H9 (cell line): ENCODE results near the gene AGPAT1. TPM values are rescaled to one million over a fixed set of nuclear protein-coding genes. Genes with fewer than 3 reads are reported as not detected.
A peak's percentile ranks its signal among the peaks of the same experiment; 100 is the strongest.
"Not testable (repeated sequence)": the region's sequence is repeated elsewhere in the genome, so short reads cannot be mapped to it uniquely, and the experiment has no call there.

Experiments
- DNase-seq: peaks from one replicate; pipeline ENCODE4 v3.0.0-alpha.2; 2017
- H2AFZ ChIP-seq: one replicate; pipeline ENCODE4 v1.6.1; 2013; ENCODE audit warnings: mild to moderate bottlenecking, low read length, control low read depth, moderate library complexity
- H2AK5ac ChIP-seq: 2 replicates; pipeline ENCODE4 v1.6.1; 2013; ENCODE audit warnings: low read length, control low read depth, mixed read lengths; ENCODE audit not compliant: insufficient read length
- H2BK120ac ChIP-seq: one replicate; pipeline ENCODE4 v1.6.1; 2013; ENCODE audit warnings: low read depth, mild to moderate bottlenecking, low read length, control low read depth, inconsistent platforms; ENCODE audit not compliant: poor library complexity, severe bottlenecking
- H2BK12ac ChIP-seq: 2 replicates; pipeline ENCODE4 v1.6.1; 2013; ENCODE audit warnings: low read length, control low read depth, mixed read lengths, low read depth; ENCODE audit not compliant: insufficient read length
- H2BK15ac ChIP-seq: 2 replicates; pipeline ENCODE4 v1.6.1; 2013; ENCODE audit warnings: low read depth, low read length, control low read depth
- H2BK20ac ChIP-seq: one replicate; pipeline ENCODE4 v1.6.1; 2013; ENCODE audit warnings: low read depth, mild to moderate bottlenecking, low read length, control low read depth, inconsistent platforms; ENCODE audit not compliant: poor library complexity, severe bottlenecking
- H2BK5ac ChIP-seq: 2 replicates; pipeline ENCODE4 v1.6.1; 2013; ENCODE audit warnings: low read length, control low read depth, mixed read lengths; ENCODE audit not compliant: insufficient read length
- H3K14ac ChIP-seq: 2 replicates; pipeline ENCODE4 v1.6.1; 2013; ENCODE audit warnings: low read length, control low read depth; ENCODE audit not compliant: insufficient read depth
- H3K18ac ChIP-seq: 2 replicates; pipeline ENCODE4 v1.6.1; 2013; ENCODE audit warnings: low read depth, mild to moderate bottlenecking, mixed read lengths, low read length, control low read depth; ENCODE audit not compliant: insufficient read length
- H3K23ac ChIP-seq: 2 replicates; pipeline ENCODE4 v1.6.1; 2013; ENCODE audit warnings: low read length, control low read depth, mixed read lengths, low read depth; ENCODE audit not compliant: insufficient read length
- H3K23me2 ChIP-seq: 2 replicates; pipeline ENCODE4 v1.6.1; 2013; ENCODE audit warnings: low read depth, mild to moderate bottlenecking, mixed read lengths, low read length, control low read depth; ENCODE audit not compliant: insufficient read length, poor library complexity, severe bottlenecking
- H3K27ac ChIP-seq: 2 replicates; pipeline ENCODE4 v1.5.1; 2013; ENCODE audit warnings: low read length, control low read depth, mixed read lengths, low read depth; ENCODE audit not compliant: insufficient read length
- H3K27me3 ChIP-seq: 2 replicates; pipeline ENCODE4 v1.6.1; 2013; ENCODE audit warnings: low read length, control low read depth, inconsistent platforms; ENCODE audit not compliant: insufficient read depth
- H3K4ac ChIP-seq: 2 replicates; pipeline ENCODE4 v1.6.1; 2013; ENCODE audit warnings: low read depth, mild to moderate bottlenecking, control low read depth, inconsistent platforms, low read length, moderate library complexity
- H3K4me1 ChIP-seq: 2 replicates; pipeline ENCODE4 v1.6.1; 2013; ENCODE audit warnings: low read length, control low read depth, inconsistent platforms; ENCODE audit not compliant: insufficient read depth
- H3K4me2 ChIP-seq: 2 replicates; pipeline ENCODE4 v1.6.1; 2013; ENCODE audit warnings: low read length, control low read depth, mixed read lengths; ENCODE audit not compliant: insufficient read length, insufficient read depth
- H3K56ac ChIP-seq: 2 replicates; pipeline ENCODE4 v1.6.1; 2013; ENCODE audit warnings: low read depth, mild to moderate bottlenecking, mixed read lengths, low read length, control low read depth; ENCODE audit not compliant: insufficient read length
- H3K79me1 ChIP-seq: 2 replicates; pipeline ENCODE4 v1.6.1; 2013; ENCODE audit warnings: low read depth, mild to moderate bottlenecking, moderate library complexity, low read length, control low read depth, inconsistent platforms; ENCODE audit not compliant: insufficient read depth, poor library complexity, severe bottlenecking
- H3K79me2 ChIP-seq: 2 replicates; pipeline ENCODE4 v1.6.1; 2013; ENCODE audit warnings: low read length, control low read depth, inconsistent platforms; ENCODE audit not compliant: insufficient read depth
- H3K9ac ChIP-seq: 2 replicates; pipeline ENCODE4 v1.6.1; 2013; ENCODE audit warnings: low read length, control low read depth, mixed read lengths; ENCODE audit not compliant: insufficient read length; ENCODE audit errors: extremely low read depth
- H3K9me3 ChIP-seq: one replicate; pipeline ENCODE4 v1.6.1; 2013; ENCODE audit warnings: low read depth, low read length, inconsistent platforms; ENCODE audit not compliant: control insufficient read depth
- H3T11ph ChIP-seq: one replicate; pipeline ENCODE4 v1.6.1; 2013; ENCODE audit warnings: mild to moderate bottlenecking, low read length, control low read depth, inconsistent platforms
- H4K20me1 ChIP-seq: one replicate; pipeline ENCODE4 v1.6.1; 2013; ENCODE audit not compliant: control insufficient read depth, insufficient read length, insufficient read depth
- H4K5ac ChIP-seq: 2 replicates; pipeline ENCODE4 v1.6.1; 2013; ENCODE audit warnings: low read depth, mild to moderate bottlenecking, mixed read lengths, low read length, control low read depth; ENCODE audit not compliant: insufficient read length
- H4K8ac ChIP-seq: replicated peaks from 2 replicates; pipeline ENCODE4 v1.6.1; 2013; ENCODE audit warnings: low read length, control low read depth, mixed read lengths, low read depth; ENCODE audit not compliant: insufficient read length
- H4K91ac ChIP-seq: 2 replicates; pipeline ENCODE4 v1.6.1; 2013; ENCODE audit warnings: low read depth, mild to moderate bottlenecking, moderate library complexity, mixed read lengths, low read length, control low read depth; ENCODE audit not compliant: insufficient read length
- H3K27ac Mint-ChIP-seq, 3 experiments: 2 replicates in 2 of 3; 3 replicates in 1 of 3; pipeline ENCODE4 v1.8.0; 2020 to 2021; ENCODE audit warnings: mixed read lengths in 3 of 3, mild to moderate bottlenecking in 1 of 3, moderate library complexity in 1 of 3
- H3K27me3 Mint-ChIP-seq: 2 replicates; pipeline ENCODE4 v1.8.0; 2021; ENCODE audit warnings: low read depth, mild to moderate bottlenecking, moderate library complexity, mixed read lengths
- H3K36me3 Mint-ChIP-seq, 3 experiments: 2 replicates in 2 of 3; 3 replicates in 1 of 3; pipeline ENCODE4 v1.8.0; 2020 to 2021; ENCODE audit warnings: low read depth in 3 of 3, mixed read lengths in 3 of 3; ENCODE audit not compliant: insufficient read depth in 1 of 3
- H3K4me1 Mint-ChIP-seq, 2 experiments: 2 replicates each; pipeline ENCODE4 v1.8.0; 2020; ENCODE audit warnings: mixed read lengths in 2 of 2
- H3K4me3 Mint-ChIP-seq, 2 experiments: 2 replicates in 1 of 2; 3 replicates in 1 of 2; pipeline ENCODE4 v1.8.0; 2020 to 2021; ENCODE audit warnings: mild to moderate bottlenecking in 2 of 2, mixed read lengths in 2 of 2, moderate library complexity in 1 of 2
- H3K9me3 Mint-ChIP-seq, 2 experiments: 2 replicates in 1 of 2; 3 replicates in 1 of 2; pipeline ENCODE4 v1.8.0; 2020; ENCODE audit warnings: mild to moderate bottlenecking in 2 of 2, mixed read lengths in 2 of 2, moderate library complexity in 1 of 2
- WGBS: extraction: QIAGEN DNeasy Blood & Tissue Kit; methylation state at CpG from one replicate; pipeline ENCODE4 v1.1.7; 2013; ENCODE audit warnings: missing lambda C conversion rate, low lambda C conversion rate, mixed read lengths; ENCODE audit not compliant: insufficient read length; ENCODE audit errors: extremely low coverage; 5-methylcytosine and 5-hydroxymethylcytosine counted together
- total RNA-seq: library from RNA; stranded (reverse); gene quantifications from 2 replicates; pipeline ENCODE4 v1.2.1, GENCODE V29; 2021
- TF ChIP-seq, protein P1 (sequence below): fragments of 200-600 bp; sonication (generic); conservative IDR thresholded peaks from 3 replicates; pipeline ENCODE4 v1.8.0; 2021; ENCODE audit warnings: antibody characterized with exemption, mild to moderate bottlenecking

AGPAT1 gene
- total RNA-seq, 1 experiment from 2014 or later, result 89.5 TPM

DNA sequence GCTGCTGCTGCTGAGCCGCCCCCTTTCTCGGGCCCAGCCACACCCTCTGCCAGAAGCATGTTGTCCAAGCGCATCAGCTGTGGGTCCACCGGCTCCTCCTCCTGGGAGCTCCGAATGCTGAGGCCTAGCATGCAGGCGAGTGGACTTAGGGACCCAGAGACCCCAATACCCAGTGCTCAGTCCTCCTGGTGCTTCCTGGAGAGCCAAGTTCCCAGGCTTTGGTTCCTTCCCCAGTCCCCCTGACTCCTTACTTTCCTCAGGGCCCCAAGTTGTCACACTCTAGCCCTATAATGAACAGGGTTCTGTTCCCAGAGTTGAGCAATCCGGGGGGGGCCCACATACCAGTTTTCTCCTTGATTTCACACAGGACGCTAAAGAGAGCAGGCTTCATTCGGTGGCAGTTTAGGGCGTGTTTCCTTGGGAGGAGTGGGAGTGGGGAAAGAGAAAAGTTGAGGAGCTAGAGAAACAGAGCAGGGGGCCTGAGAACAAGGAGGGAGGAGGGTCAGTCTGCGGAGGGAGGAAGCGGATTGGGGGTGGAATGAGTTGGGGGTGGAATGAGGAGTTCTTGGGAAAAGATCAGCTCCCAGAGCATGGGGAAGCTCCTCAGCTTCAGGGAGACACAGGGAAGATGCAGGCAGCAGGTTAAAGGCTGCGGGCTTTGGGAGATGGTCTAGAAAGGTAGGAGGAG, 12.6 kb upstream of the AGPAT1 start:
- no peak overlapping the region for H2BK120ac ChIP-seq
- H2BK5ac ChIP-seq, result no peak overlapping the region
- no peaks in the 10 kb centered on the region for H3K27me3 ChIP-seq
- H3K79me1 ChIP-seq, result no peaks in the 10 kb centered on the region
- H4K91ac ChIP-seq, result no peak overlapping the region
- H2BK20ac ChIP-seq, result no peak overlapping the region
- H3K14ac ChIP-seq, result no peak overlapping the region; the same call in 1 of the 2 replicates
- no peak overlapping the region for H3K4ac ChIP-seq
- H3K4me2 ChIP-seq, result peak overlapping the region; percentile 72
- no peaks in the 10 kb centered on the region for H3K27me3 Mint-ChIP-seq
- no peaks in the 10 kb centered on the region for H4K20me1 ChIP-seq
- H3K79me2 ChIP-seq, result no peaks in the 10 kb centered on the region
- H3K56ac ChIP-seq, result no peak overlapping the region
- H4K5ac ChIP-seq, result no peak overlapping the region
- no peak overlapping the region for H3K27ac ChIP-seq
- H3K9me3 ChIP-seq, result no peaks in the 10 kb centered on the region
- no peak overlapping the region for H3K18ac ChIP-seq
- no peak overlapping the region for H2BK12ac ChIP-seq
- no peak overlapping the region for H3T11ph ChIP-seq
- TF ChIP-seq, protein P1, sequence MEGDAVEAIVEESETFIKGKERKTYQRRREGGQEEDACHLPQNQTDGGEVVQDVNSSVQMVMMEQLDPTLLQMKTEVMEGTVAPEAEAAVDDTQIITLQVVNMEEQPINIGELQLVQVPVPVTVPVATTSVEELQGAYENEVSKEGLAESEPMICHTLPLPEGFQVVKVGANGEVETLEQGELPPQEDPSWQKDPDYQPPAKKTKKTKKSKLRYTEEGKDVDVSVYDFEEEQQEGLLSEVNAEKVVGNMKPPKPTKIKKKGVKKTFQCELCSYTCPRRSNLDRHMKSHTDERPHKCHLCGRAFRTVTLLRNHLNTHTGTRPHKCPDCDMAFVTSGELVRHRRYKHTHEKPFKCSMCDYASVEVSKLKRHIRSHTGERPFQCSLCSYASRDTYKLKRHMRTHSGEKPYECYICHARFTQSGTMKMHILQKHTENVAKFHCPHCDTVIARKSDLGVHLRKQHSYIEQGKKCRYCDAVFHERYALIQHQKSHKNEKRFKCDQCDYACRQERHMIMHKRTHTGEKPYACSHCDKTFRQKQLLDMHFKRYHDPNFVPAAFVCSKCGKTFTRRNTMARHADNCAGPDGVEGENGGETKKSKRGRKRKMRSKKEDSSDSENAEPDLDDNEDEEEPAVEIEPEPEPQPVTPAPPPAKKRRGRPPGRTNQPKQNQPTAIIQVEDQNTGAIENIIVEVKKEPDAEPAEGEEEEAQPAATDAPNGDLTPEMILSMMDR, result no peak
- peak; percentile 28 for DNase-seq
- H4K8ac ChIP-seq, result no peak overlapping the region
- WGBS, result no CpG with 5 or more reads among the region's 13 CpGs
- no peaks in the 10 kb centered on the region; a peak in 1 of 5 replicates for H3K9me3 Mint-ChIP-seq
- H3K9ac ChIP-seq, result peak overlapping the region; percentile 56
- H3K4me1 ChIP-seq, result peaks cover 5% of the 10 kb centered on the region; the same call in 1 of the 2 replicates
- peaks cover 7% of the 10 kb centered on the region for H3K23me2 ChIP-seq
- H3K36me3 Mint-ChIP-seq, result peaks cover 12 to 42% (median 34%) of the 10 kb centered on the region in 3 experiments; a peak in 6 of 7 replicates
- no peak overlapping the region for H2AFZ ChIP-seq
- peak overlapping the region; percentile 76 to 90 for H3K4me3 Mint-ChIP-seq
- no peak overlapping the region for H2BK15ac ChIP-seq
- no peak overlapping the region for H2AK5ac ChIP-seq
- peak overlapping the region; percentile 94 to 98 (median 97) for H3K27ac Mint-ChIP-seq
- peaks cover 41 to 52% of the 10 kb centered on the region in 2 experiments for H3K4me1 Mint-ChIP-seq
- H3K23ac ChIP-seq, result no peak overlapping the region

DNA sequence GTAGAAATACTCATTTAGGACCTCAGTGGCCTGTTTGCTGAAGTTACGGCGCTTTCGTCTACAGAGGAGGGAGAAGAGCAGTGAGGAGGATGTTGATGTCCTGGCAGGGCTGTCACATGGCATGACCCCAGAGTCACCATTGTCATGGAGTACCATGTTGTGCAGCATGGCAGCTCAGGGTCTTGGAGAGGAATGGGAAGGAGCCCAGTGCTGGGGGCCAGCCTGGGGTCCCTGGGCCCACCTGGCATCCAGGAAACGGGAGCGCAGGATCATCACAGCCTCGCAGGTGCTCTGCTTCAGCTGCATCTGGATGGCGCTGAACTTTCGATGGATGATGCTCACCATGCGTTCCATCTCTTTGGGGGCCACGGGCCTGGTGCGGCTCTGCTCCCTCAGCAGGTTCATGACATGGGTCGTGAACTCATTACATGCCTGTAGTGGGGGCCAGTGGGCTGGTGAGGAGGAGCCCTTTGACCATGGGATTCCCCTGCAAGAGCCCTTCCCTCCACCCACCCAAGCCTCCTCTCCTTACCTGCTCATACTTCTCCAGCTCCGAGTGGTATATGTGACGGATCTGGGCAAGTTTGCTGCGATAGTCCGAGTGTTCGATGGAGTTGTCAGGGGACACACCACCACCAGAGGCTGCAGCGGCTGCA, 12.0 kb upstream of the AGPAT1 start:
- H4K91ac ChIP-seq, H2BK20ac ChIP-seq, H3K9me3 Mint-ChIP-seq, H2BK5ac ChIP-seq, H3K14ac ChIP-seq, H3K4ac ChIP-seq, H3K4me1 ChIP-seq, H3K18ac ChIP-seq, H3K27me3 Mint-ChIP-seq, H3K79me2 ChIP-seq, H4K8ac ChIP-seq, H3K27ac ChIP-seq, H2BK120ac ChIP-seq, H2BK12ac ChIP-seq, H3K23me2 ChIP-seq, DNase-seq, H2AFZ ChIP-seq, H2BK15ac ChIP-seq, H4K20me1 ChIP-seq, H3K9me3 ChIP-seq, H3K27me3 ChIP-seq, H2AK5ac ChIP-seq, H4K5ac ChIP-seq, H3K23ac ChIP-seq, H3T11ph ChIP-seq, H3K9ac ChIP-seq, H3K79me1 ChIP-seq, H3K56ac ChIP-seq: not testable (repeated sequence)
- peak overlapping the region; percentile 72 for H3K4me2 ChIP-seq
- WGBS, result no CpG with 5 or more reads among the region's 18 CpGs
- Mint-ChIP-seq H3K4me3 (peak overlapping the region; percentile 67 to 76; a peak in 4 of 5 replicates), H3K36me3 (peaks cover 12 to 48% (median 39%) of the 10 kb centered on the region in 3 experiments; a peak in 6 of 7 replicates), H3K4me1 (peaks cover 38 to 47% of the 10 kb centered on the region in 2 experiments), H3K27ac (peak overlapping the region in 1 of 3 experiments; percentile 76; a peak in 1 of 7 replicates)
